HG03103 (cell line): ENCODE results near the gene LRRC75A.
"Not testable (repeated sequence)": the region's sequence is repeated elsewhere in the genome, so short reads cannot be mapped to it uniquely, and the experiment has no call there.

Source experiments
- ATAC-seq: cut with Tn5 transposase; IDR thresholded peaks from one replicate; pipeline ENCODE4 v1.9.1; 2021; ENCODE audit warnings: low read depth; ENCODE audit not compliant: unreplicated experiment

Gene LRRC75A

DNA sequence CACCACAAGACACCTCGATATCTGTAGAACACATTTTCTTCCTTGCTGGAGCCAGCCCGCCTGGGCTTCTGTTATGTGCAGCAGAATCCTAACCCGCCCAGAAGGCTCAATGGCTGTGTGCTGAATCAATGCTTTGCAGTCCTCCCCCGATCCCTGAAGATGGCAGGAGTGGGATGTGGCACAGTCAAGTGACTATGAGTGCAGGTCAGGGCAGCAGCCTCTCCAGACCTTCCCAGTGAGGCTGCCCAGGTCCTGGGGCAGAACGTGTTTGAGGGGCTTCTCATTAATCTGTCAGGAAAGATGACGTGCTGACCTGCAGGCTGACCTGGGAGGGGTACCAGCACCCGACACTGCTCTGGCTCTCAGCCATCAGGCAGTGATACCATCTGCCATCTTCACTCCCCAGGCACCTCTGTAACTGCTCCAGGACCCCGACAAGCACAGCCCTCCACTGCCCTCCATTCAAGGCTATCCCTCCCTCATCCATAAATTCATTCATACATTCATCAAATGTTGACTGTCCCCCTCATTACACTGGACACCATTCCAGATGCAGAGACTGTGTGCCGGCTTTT is 35.2 kb downstream of the LRRC75A start:
- ATAC-seq, result no peak

DNA sequence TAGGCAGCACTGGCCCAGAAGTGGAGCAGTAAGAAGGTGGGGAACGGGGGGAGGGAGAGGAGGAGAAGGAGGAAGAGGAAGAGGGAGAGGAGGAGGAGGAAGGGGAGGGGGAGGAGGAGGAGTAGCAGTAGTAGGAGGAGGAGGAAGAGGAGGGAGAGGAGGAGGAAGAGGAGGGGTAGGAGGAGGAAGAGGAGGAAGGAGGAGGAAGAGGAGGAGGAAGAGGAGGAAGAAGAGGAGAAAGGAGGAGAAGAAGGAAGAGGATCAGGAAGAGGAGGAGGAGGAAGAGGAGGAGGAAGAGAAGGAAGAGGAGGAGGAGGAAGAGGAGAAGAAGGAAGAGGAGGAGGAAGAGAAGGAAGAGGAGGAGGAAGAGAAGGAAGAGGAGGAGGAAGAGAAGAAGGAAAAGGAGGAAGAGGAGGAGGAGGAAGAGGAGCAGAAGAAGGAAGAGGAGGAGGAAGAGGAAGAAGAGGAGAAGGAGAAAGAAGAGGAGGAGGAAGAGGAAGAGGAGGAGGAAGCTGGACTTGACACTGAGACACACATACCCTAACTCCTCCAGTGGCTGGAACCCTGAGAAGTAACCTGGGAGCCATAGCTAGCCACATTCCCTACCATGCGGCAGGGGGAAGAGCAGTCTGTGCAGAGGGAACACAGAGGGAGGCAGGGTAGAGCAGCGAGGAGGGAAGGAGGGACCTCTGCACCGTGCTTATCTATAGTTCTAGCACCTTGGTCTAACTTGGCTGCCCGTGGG is 35.8 kb downstream of the LRRC75A start:
- ATAC-seq, result no peak

DNA sequence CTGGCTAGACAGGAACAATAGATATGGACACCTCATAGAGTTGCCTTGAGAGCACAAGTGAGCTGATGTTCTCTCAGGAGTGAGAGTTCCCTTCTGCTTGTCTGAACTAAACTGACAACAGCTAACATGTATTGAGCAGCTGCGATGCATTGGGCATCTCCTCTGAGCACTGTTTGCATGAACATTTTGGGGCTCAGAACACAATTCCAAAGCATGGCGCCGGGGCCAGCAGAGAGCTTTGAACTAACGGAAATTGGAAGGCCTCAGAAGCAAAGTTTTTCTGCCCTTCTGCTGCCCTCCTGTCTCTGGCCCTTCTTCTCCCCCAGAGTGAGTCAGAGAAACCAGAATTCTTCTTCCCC is 38.5 kb downstream of the LRRC75A start:
- no peak for ATAC-seq

DNA sequence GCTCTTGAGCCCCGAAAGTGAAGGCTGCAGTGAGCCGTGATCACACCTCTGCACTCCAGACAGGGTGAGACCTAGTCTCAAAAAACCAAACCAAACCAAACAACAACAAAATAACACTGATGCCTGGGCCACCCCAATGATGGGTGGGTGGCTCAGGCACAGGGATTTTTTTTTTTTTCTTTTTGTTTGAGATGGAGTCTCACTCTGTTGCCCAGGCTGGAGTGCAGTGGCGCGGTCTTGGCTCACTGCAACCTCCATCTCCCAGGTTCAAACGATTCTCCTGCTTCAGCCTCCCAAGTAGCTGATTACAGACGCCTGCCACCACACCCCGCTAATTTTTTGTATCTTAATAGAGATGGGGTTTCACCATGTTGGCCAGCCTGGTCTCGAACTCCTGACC is 39.7 kb downstream of the LRRC75A start:
- ATAC-seq, result not testable (repeated sequence)

DNA sequence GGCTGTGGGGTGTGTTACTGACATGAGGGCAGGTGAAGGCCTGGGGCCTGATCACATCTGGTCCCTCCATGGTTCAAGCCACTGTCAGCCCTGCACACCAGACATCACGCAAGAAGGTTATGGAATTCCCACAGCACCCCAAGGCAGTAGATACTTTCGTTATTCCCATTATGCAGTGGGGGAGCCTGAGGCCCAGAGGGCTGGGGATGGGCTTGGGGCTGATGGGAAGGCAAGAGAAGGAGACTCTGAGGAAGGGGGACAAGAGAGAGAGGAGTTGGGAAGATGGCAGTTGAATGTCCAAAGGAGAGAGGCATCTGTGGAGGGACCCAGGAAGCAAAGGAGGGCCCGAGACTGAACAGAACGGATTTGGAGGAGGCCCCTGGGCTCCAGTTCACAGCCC is 42.0 kb downstream of the LRRC75A start:
- no peak for ATAC-seq

DNA sequence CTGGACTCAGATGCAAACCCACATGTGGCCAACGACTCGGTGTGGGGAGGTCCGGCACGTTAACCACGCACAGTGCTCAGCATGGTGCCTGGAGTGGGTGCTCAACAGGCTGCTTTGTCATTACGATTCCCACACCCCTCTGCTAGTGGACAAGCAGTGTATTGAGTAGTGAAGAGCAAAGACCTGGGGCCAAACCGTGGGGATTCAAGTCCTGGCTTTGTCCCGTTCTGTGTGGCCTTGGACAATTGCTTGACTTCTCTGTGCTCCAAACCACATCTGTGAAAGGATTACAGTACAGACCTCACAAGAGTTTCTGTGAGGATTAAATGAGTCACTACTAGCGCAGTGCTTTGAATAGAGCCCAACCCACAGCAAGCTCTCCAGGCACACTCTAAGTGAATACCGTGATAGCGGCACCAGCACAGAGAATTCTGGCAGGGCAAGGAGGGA is 42.8 kb downstream of the LRRC75A start:
- ATAC-seq, result no peak

DNA sequence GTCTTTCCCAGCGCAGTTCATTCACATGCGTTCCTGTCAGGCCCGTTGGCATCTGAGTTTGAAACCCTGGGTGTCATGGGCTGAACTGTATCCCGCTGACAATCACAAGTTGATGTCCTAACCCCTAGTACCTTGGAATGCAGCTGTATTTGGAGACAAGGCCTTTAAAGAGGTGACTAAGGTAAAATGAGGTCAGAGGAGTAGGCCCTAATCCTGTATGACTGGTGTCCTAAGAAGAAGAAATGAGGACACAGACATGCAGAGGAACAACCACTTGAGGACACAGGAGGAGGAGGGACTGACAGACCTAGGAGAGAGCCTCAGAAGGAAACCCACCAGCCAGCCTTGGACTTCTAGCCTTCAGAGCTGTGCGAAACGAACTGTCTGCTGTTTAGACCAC is 43.5 kb downstream of the LRRC75A start:
- ATAC-seq, result no peak

DNA sequence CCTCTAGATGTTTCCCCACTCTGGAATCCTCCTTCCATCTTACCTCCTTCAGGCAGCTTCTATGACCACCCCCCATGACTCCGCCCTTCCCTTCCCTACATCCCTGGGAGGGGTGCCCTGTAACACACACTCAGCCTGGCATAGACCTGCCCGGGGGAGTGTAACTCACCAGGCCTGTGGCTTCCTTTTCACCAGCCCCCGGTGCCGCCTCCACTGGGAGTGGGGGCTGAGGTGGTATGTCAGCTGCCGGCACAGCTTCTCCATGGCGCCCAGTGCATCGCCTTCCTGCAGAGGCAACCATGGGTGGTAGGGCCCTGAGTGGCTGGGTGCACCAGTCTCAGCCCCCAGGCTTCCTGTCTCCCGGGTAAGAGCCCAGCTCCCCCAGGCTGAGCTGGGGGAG is 44.3 kb downstream of the LRRC75A start:
- ATAC-seq, result no peak

DNA sequence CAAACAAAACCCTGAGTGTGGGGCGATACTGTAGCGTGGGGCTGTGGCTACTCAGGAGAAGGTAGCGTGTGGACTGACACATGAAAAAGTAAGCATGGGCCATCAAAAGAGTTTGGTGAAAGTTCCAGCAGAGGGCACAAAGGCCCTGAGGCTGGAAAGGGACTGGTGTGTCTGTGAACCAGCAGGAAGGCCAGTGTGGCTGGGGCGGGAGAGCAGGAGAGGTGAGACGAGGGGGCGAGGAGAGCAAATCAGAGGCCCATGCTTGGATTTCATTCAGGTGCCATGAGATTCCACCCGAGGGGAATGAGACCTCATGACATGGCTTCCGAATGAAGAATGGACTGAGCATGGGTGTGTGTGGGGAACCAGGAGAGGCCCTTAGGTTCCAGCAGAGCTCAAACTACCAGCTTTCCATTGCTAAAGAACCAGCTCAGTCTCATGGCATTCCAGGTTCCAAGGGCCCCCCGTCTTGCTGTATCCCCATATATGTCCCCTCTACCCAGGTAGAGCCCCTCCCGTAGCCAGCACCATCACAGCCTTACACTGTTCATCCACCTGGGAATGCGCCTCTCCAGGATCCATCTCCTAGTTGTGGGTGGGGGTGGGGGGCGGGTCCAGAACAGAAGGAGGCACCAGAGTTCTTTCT is 45.5 kb downstream of the LRRC75A start:
- no peak for ATAC-seq

DNA sequence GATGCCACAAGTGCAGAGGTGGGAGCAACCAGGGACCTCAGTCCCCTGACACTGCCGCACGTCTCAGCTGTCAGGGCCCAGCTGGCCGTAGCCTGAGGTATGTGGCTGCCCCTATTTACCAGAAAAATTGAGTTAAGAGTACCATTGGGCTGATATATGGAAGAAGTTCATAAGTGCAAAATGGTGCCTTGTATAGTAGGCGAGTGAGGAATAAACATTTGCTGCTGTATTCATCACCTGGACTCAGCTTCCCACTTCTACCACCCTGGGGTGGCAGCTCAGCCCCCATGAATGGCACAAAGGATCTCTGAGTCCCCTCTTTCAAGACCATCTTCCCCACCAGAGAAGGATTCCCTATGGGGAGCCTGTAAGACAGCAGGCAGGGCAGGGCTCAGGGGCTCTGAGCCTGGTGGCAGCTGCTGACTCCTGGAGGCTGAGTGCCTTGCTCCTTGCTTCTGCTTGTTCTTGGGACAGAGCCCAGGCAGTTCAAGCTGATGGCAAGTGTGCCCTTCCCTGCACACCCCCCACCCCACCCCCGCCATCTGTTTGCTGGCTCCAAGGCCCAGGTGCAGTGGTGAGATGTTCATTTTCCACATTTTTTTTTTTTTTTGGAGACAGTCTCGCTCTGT is 47.6 kb downstream of the LRRC75A start:
- no peak for ATAC-seq

DNA sequence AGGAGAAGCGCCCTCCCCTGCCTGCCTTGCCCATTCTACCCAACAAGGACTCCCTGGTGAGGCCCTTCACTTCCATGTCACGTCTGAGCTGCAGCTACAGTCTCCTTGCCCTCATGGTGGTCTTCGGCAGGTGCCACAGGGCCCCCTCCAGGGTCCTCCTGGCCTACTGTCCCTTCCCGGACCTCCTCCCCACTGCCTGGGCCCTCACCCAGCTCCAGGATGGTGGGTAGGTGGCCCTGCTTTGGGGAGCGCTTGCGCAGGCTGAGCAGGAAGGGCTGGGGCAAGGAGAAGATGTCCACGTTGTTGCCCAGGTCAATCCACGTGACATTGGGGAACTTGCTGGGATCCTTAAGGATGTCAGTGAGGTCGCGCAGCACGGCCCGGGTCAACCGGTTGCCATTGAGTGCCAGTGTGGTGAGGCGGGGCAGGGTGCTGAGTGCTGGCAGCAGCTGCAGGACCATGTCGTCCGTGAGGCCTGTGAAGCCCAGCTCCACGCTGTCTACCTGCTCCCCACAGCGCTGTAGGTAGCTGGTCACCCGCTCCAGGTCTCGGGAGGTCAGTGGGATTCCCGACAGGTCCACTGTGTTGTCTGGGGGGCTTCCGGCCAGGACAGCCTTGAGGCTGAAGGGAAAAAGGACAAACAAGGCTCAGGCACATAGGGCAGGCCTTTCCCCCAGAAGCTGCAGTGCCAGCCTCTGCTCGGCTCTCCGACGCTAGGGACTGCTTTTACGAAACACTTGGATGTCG is 48.3 kb downstream of the LRRC75A start:
- no peak for ATAC-seq

DNA sequence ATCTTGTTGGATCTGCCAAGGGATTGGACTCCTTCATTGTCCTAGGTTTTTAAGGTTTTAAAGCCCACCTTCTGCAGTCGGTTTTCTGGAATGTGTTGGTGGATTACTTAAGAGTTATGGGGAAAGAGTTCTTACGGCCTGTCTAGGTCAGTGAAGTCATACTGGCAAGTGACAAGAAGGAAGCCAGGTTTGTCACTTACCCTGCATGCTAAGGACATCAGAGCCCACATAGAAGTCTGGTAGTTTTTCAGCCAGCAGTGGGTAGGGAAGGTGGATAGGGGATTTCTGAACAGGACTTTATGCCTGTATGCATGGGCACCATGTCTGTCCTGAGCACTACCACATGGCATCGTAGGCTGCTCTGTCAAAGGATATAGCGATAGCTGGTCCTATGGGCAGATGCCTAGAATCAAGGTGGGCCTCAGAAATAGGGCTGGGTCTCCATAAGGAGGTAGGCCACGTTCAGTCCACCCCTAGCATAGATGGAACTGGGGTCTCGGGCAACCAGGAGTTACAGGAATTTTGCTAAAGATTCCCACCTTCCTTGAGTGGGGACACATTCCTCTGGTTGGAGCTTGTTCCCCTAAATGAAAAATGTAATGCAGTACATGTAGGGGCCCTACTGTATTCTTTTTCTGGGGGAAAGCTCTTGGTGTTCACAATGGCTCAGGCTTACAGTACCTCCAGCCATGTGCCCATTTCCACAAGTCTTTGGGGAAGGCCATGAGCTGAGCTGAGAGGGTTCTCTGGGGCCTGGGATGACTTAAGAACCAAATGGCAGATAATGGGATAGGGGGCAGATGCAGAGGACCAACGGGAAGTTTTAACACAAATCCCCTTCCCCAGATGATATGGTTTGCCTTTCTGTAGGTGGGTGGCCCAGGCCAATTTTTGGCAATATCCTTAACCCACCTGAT is 49.1 kb downstream of the LRRC75A start:
- ATAC-seq, result no peak

DNA sequence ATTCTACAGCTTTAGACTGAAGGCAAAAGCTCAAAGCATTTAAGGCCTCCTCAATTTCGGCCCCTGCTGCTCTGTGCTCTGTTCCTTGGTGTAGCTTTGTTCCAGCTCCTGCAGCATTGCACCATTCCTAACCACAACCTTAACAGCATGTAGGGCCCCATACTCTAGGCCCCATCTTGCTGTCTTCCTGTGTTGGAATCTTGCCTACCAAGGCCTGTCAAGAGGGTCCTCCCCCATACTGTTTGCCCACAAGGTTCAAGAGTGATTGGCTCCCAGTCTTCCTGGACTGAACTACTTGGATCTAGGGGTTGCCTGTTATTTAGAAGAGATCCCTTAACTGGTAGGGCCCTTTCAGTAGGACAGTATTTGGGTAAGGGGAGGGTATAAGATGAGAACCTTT is 49.9 kb downstream of the LRRC75A start:
- ATAC-seq, result no peak

DNA sequence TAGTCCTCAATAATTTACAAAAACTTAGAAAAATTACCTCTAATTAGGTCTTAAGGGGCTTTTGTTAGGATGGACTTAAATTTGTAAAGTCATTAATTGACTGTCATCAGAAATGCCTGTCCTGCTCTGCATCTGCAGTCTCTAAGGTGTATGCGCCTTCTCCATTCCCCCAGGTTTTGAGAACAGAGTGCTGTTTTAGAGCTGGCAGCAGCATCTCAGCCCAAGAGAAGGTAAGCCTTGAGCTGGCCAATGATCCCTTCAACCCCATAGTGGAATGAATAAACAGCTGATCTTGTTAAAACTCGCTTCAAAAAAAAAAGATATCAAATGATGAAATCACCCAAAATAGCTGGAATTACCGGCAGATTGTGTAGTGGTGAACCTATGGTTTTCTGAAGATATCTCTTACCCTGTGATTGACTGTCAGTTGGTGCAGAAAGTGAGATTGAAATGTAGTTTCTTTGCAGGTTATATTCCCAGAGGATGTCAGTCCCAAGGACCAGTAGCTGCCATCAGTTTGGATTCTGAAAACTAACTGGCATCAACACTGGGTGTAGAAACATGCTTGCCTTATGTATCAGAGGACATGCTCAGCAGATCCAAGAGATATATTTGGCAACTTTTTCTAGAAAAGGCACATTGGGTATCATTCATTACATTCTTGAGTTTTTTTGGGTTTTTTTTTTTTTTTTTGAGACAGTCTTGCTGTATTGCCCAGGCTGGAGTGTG is 50.9 kb downstream of the LRRC75A start:
- ATAC-seq, result no peak

DNA sequence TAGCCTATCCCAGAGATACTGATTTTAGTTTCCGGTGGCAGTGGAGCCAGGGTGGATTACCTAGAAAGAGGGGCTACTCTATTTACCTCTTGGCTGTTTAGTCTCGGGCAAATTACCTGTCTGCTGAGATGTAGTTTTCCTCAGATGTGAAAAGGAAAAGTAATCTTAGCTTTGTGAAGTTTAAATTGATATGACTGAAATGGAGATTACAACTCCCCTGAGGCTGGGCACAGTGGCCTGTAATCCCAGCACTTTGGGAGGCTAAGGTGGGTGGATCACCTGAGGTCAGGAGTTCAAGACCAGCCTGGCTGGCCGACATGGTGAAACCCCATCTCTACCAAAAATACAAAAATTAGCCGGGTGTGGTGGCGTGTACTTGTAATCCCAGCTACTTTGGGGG is 51.6 kb downstream of the LRRC75A start:
- not testable (repeated sequence) for ATAC-seq

DNA sequence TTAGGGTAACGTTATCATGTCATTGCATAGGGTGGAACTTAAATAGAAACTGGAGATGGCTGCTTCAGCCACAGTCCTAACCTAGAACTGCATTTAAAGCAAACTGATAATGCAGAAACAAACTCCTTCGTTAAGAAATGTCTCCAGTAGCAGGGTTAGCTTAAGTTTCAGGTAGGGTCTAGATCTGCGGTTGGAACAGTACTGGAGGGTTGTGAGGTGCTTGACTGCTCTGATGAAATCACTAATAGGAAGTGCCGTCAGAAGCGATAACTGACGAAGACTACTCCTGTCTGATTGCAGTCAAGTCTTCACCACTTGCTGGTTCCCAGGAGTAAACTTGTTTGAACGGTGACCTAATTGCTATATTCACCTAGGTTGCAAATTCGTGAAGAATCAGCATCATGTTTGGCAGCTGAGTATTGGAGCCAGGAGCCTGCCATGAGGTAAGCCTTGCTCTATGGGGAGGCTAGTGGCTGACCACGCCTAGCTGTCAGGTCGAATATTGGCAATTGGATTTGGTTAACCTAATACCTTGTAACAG is 52.1 kb downstream of the LRRC75A start:
- no peak for ATAC-seq

DNA sequence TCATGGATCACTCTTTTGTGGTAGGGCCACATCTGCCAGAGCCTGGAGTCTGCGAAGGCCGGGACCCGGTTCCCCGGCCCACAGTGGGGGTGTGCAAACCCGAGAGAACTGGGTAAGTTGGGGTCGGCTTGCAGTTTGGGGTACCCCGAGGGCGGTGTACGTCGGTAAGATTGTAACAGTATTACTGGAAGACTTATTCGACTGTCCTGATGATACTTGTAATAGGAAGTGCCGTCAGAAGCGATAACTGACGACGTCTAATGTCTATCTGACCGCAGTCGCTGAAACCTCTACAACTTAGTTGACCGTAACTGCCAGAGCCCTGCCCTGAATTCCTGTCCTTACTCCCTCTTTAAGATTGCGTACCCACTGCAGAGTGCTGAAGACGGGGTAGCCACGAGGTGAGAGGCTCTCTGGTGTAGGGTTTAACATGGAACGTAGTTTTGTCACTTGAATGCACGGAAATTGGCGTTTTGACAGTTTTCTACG is 52.6 kb downstream of the LRRC75A start:
- ATAC-seq, result peak; percentile 2

DNA sequence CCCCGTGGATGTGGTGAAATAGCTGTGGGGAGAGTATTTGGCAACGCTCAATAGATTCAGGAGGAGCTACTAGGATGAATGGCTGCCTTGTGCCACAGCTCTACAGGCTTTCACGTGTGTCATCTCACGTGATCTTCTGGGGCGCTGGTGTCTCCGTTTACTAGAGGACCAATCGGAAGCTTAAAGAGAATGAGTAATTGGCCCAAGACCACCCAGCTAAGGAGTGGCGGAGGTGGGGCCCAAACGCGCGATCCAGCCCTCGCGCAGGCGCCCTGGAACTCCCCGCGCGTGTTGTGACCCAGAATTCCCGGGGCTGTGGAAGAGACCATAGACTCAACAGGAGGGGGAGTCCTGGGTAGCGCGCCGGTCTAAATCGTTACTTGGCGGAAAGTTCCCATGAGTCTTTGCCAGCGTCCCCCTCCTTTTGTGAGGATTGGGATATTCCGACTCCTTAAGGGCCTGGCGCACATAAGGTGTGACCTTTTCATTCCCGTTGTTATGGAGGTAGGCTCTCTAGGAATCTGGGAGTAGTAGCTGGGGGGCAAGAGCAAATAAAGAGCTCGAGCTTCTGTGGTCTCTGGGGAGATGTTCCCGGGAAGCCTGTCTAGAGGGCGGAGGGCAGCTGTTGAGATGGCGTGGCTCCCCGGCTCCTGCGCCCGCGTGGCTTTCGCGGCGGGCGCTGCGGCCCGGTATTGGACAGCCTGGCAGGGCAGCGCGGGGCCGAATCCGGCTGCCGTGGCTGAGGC is 53.3 kb downstream of the LRRC75A start:
- ATAC-seq, result peak; percentile 74
